PC-3 (cell line): ENCODE data around the gene FBRS.

Source experiments
- CTCF ChIP-seq: fragments of 300-600 bp; sonication (generic); conservative IDR thresholded peaks from 2 replicates; pipeline ENCODE4 v1.5.1; 2017; ENCODE audit warnings: antibody characterized with exemption, low read depth, mild to moderate bottlenecking, low read length
- EZH2 ChIP-seq: fragments of 300-600 bp; sonication (generic); IDR thresholded peaks from one replicate; pipeline ENCODE4 v1.6.1; 2017; ENCODE audit warnings: antibody characterized with exemption, mild to moderate bottlenecking, low read length; ENCODE audit not compliant: unreplicated experiment
- EZH2phosphoT487 ChIP-seq: fragments of 300-600 bp; sonication (generic); IDR thresholded peaks from 2 replicates; pipeline ENCODE4 v1.6.1; 2018; ENCODE audit warnings: mild to moderate bottlenecking, antibody characterized with exemption, low read length, borderline replicate concordance

DNA sequence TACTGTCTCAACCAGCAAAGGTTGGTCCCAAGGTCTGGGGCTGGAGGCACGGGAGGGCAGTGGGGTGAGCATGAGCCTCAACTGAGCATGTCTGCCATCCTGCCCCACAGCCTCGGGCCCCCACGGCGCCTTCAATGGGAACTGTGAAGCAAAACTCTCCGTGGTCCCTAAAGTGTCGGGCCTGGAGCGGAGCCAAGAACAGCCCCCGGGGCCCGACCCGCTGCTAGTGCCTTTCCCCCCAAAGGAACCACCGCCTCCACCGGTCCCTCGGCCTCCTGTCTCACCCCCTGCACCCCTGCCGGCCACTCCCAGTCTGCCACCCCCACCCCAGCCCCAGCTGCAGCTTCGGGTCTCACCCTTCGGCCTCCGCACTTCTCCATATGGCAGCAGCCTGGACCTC is 4.2 kb downstream of the FBRS start:
- TF ChIP-seq CTCF (no peak), EZH2 (no peak), EZH2phosphoT487 (no peak)
